Hepatocyte (in vitro differentiated cells): Measurements from ENCODE around the gene MS4A4E.
"Not testable (repeated sequence)": the region's sequence is repeated elsewhere in the genome, so short reads cannot be mapped to it uniquely, and the experiment has no call there.

Source experiments
- CTCF ChIP-seq: fragments of 200-600 bp; sonication (generic); IDR thresholded peaks from 2 replicates; pipeline ENCODE4 v1.5.1; 2016; ENCODE audit warnings: antibody characterized with exemption, mild to moderate bottlenecking; ENCODE audit not compliant: poor library complexity
- EZH2 ChIP-seq: fragments of 200-600 bp; sonication (generic); IDR thresholded peaks from 2 replicates; pipeline ENCODE4 v1.6.1; 2016; ENCODE audit warnings: antibody characterized with exemption, mild to moderate bottlenecking, borderline replicate concordance

- TF ChIP-seq CTCF, EZH2: not testable (repeated sequence)
Observed at GRCh38 chr11:60188481-60188880, 54.5 kb downstream of the MS4A4E start.
